ENCODE data around the gene ERP27.
A peak's percentile ranks its signal among the peaks of the same experiment; 100 is the strongest.

Gene ERP27

GRCh38 chr12:14935031-14935430 is 3.3 kb downstream of the ERP27 start:
- Histone ChIP-seq H3K27me3 (replicated peaks; ENCODE audit: control insufficient read depth, insufficient read depth, low read length) (no peaks in the 10 kb centered on the region), H3K9ac (ENCODE audit: low read length) (no peak overlapping the region), H3K4me1 (ENCODE audit: control insufficient read depth, insufficient read depth, low read length) (peaks cover 23% of the 10 kb centered on the region), H3K9me3 (ENCODE audit: control insufficient read depth, low read length) (no peaks in the 10 kb centered on the region), H3K36me3 (ENCODE audit: control insufficient read depth, insufficient read depth, low read length, severe bottlenecking) (no peaks in the 10 kb centered on the region), H3K4me3 (ENCODE audit: low read length) (no peak overlapping the region)
- DNase-seq (ENCODE audit: low read depth): no peak

DNA sequence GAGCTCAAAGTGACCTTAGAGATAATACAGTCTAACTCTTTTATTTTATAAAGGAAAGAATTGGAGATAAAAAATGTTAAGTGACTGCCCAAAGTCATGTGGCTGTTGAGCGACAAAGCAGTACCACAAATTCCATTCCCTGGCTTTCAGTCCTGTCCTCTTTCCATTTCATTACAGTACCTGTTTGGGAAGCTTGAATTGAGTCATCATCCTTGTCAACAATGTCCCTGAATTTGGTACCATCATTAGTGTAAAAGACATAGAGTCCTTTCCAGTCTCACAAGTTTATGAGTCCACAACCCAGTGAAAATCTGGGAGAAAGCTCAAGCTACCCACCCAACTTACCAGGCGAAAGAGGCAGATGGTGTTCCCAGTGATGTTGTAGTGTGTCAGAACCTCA is 3.8 kb downstream of the ERP27 start:
- H3K4me3 ChIP-seq (ENCODE audit: low read length): no peak overlapping the region
- no peaks in the 10 kb centered on the region for H3K36me3 ChIP-seq (ENCODE audit: control insufficient read depth, insufficient read depth, low read length, severe bottlenecking)
- no peaks in the 10 kb centered on the region for H3K9me3 ChIP-seq (ENCODE audit: control insufficient read depth, low read length)
- H3K9ac ChIP-seq (ENCODE audit: low read length): no peak overlapping the region
- no peaks in the 10 kb centered on the region for H3K27me3 ChIP-seq (replicated peaks; ENCODE audit: control insufficient read depth, insufficient read depth, low read length)
- no peak for DNase-seq (ENCODE audit: low read depth)
- peaks cover 27% of the 10 kb centered on the region for H3K4me1 ChIP-seq (ENCODE audit: control insufficient read depth, insufficient read depth, low read length)

GRCh38 chr12:14931791-14932560 is 6.4 kb downstream of the ERP27 start:
- no peak for DNase-seq (ENCODE audit: low read depth)
- Histone ChIP-seq H3K27me3 (replicated peaks; ENCODE audit: control insufficient read depth, insufficient read depth, low read length) (no peaks in the 10 kb centered on the region), H3K4me1 (ENCODE audit: control insufficient read depth, insufficient read depth, low read length) (peaks cover 36% of the 10 kb centered on the region), H3K36me3 (ENCODE audit: control insufficient read depth, insufficient read depth, low read length, severe bottlenecking) (no peaks in the 10 kb centered on the region), H3K9me3 (ENCODE audit: control insufficient read depth, low read length) (no peaks in the 10 kb centered on the region), H3K4me3 (ENCODE audit: low read length) (no peak overlapping the region), H3K9ac (ENCODE audit: low read length) (no peak overlapping the region)

GRCh38 chr12:14931359-14931758 is 7.0 kb downstream of the ERP27 start:
- Histone ChIP-seq H3K4me3 (ENCODE audit: low read length) (no peak overlapping the region), H3K9ac (ENCODE audit: low read length) (no peak overlapping the region), H3K9me3 (ENCODE audit: control insufficient read depth, low read length) (no peaks in the 10 kb centered on the region), H3K4me1 (ENCODE audit: control insufficient read depth, insufficient read depth, low read length) (peaks cover 36% of the 10 kb centered on the region), H3K27me3 (replicated peaks; ENCODE audit: control insufficient read depth, insufficient read depth, low read length) (no peaks in the 10 kb centered on the region), H3K36me3 (ENCODE audit: control insufficient read depth, insufficient read depth, low read length, severe bottlenecking) (no peaks in the 10 kb centered on the region)
- DNase-seq (ENCODE audit: low read depth): no peak

- Histone ChIP-seq H3K36me3 (ENCODE audit: control insufficient read depth, insufficient read depth, low read length, severe bottlenecking) (no peaks in the 10 kb centered on the region), H3K4me1 (ENCODE audit: control insufficient read depth, insufficient read depth, low read length) (peaks cover 36% of the 10 kb centered on the region), H3K4me3 (ENCODE audit: low read length) (no peak overlapping the region), H3K9ac (ENCODE audit: low read length) (peak overlapping the region; percentile 41), H3K9me3 (ENCODE audit: control insufficient read depth, low read length) (no peaks in the 10 kb centered on the region), H3K27me3 (replicated peaks; ENCODE audit: control insufficient read depth, insufficient read depth, low read length) (no peaks in the 10 kb centered on the region)
- DNase-seq (ENCODE audit: low read depth): peak; percentile 7
Measured at GRCh38 chr12:14930299-14930698, 8.0 kb downstream of the ERP27 start.

DNA sequence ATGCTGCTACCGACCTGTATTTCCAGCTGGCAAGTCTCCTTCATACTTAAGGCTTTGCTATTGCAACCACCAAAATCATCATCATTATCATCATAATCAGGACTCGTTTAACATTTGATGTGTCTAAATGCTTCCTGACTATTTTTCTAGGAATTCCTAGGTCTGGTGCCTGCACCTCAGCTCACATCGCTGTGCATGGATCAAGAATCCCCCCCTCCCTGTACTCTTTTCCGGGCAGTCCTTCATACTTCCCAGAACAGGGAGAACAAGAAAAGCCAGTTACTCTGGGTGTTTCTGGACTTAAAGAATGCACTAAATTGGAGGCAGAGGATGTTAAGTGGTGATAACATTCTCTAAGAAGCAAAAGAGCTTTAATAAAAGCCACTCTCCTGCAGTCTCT is 9.4 kb downstream of the ERP27 start:
- Histone ChIP-seq H3K36me3 (ENCODE audit: control insufficient read depth, insufficient read depth, low read length, severe bottlenecking) (no peaks in the 10 kb centered on the region), H3K9ac (ENCODE audit: low read length) (peak overlapping the region; percentile 62), H3K4me1 (ENCODE audit: control insufficient read depth, insufficient read depth, low read length) (peaks cover 36% of the 10 kb centered on the region), H3K4me3 (ENCODE audit: low read length) (peak overlapping the region; percentile 56), H3K9me3 (ENCODE audit: control insufficient read depth, low read length) (no peaks in the 10 kb centered on the region), H3K27me3 (replicated peaks; ENCODE audit: control insufficient read depth, insufficient read depth, low read length) (no peaks in the 10 kb centered on the region)
- DNase-seq (ENCODE audit: low read depth): peak; percentile 32

DNA sequence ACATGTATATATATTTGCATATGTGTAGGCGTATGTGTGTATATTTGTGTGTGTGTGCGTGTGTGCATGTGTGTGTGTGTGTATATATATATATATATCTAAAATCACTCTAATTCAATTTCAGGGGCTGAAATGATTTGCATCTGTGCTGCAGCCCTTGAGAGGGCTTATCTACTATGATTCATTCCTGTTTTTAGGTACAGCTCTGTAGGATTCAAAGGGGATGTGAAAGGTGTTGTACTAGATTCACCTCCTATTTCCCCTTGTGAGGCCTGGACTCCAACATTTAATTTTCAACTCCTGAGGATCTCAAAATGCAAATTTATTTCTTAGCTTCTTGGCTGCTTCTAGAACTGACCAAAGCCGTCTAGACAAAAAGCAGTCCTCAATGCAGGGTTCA is 11.1 kb downstream of the ERP27 start:
- no peak for DNase-seq (ENCODE audit: low read depth)
- no peak overlapping the region for H3K4me3 ChIP-seq (ENCODE audit: low read length)
- H3K9ac ChIP-seq (ENCODE audit: low read length): no peak overlapping the region
- no peaks in the 10 kb centered on the region for H3K27me3 ChIP-seq (replicated peaks; ENCODE audit: control insufficient read depth, insufficient read depth, low read length)
- H3K36me3 ChIP-seq (ENCODE audit: control insufficient read depth, insufficient read depth, low read length, severe bottlenecking): no peaks in the 10 kb centered on the region
- H3K4me1 ChIP-seq (ENCODE audit: control insufficient read depth, insufficient read depth, low read length): peaks cover 35% of the 10 kb centered on the region
- H3K9me3 ChIP-seq (ENCODE audit: control insufficient read depth, low read length): no peaks in the 10 kb centered on the region

- Histone ChIP-seq H3K4me3 (ENCODE audit: low read length) (no peak overlapping the region), H3K27me3 (replicated peaks; ENCODE audit: control insufficient read depth, insufficient read depth, low read length) (no peaks in the 10 kb centered on the region), H3K4me1 (ENCODE audit: control insufficient read depth, insufficient read depth, low read length) (peaks cover 10% of the 10 kb centered on the region), H3K36me3 (ENCODE audit: control insufficient read depth, insufficient read depth, low read length, severe bottlenecking) (no peaks in the 10 kb centered on the region), H3K9ac (ENCODE audit: low read length) (no peak overlapping the region), H3K9me3 (ENCODE audit: control insufficient read depth, low read length) (no peaks in the 10 kb centered on the region)
- no peak for DNase-seq (ENCODE audit: low read depth)
Measured at GRCh38 chr12:14924541-14924940, 13.8 kb downstream of the ERP27 start.

DNA sequence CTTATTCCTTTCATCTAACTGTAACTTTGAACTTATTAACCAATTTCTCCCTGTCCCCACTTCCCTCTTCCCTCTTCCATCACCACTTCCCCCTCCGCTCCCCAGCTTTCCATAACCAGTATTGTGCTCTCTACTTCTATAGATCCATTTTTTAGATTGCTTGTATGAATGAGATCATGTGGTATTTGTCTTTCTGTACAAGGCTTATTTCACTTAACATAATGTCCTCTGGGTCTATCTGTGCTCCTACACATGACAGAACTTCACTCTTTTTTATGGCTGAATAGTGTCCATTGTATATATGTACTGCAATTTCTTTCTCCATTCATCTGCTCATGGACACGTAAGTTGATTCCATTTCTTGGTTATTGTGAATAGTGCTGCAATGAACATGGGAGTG is 14.4 kb downstream of the ERP27 start:
- Histone ChIP-seq H3K36me3 (ENCODE audit: control insufficient read depth, insufficient read depth, low read length, severe bottlenecking) (no peaks in the 10 kb centered on the region), H3K4me1 (ENCODE audit: control insufficient read depth, insufficient read depth, low read length) (peaks cover 4% of the 10 kb centered on the region), H3K9me3 (ENCODE audit: control insufficient read depth, low read length) (no peaks in the 10 kb centered on the region), H3K9ac (ENCODE audit: low read length) (no peak overlapping the region), H3K27me3 (replicated peaks; ENCODE audit: control insufficient read depth, insufficient read depth, low read length) (no peaks in the 10 kb centered on the region), H3K4me3 (ENCODE audit: low read length) (no peak overlapping the region)
- DNase-seq (ENCODE audit: low read depth): no peak

DNA sequence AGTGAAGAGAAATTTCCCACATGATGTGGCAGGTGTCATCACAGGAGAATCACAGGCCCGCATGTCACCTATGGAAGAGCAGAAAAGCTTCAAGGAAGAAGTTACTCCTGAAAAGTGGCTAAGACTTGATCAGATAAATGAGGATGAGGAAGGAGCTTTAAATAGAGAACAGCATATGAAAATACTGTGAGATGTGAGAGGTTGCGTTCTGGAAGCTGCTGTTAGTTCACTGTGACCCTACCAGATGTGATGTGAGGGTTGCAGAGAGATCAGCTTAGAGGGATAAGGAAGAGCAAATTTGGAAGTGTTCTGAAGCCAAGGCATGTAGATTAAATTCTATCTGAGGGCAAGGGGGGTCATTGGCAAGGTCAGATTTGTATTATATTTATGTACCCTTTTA is 17.1 kb downstream of the ERP27 start:
- Histone ChIP-seq H3K4me1 (ENCODE audit: control insufficient read depth, insufficient read depth, low read length) (no peaks in the 10 kb centered on the region), H3K27me3 (replicated peaks; ENCODE audit: control insufficient read depth, insufficient read depth, low read length) (no peaks in the 10 kb centered on the region), H3K9me3 (ENCODE audit: control insufficient read depth, low read length) (no peaks in the 10 kb centered on the region), H3K36me3 (ENCODE audit: control insufficient read depth, insufficient read depth, low read length, severe bottlenecking) (no peaks in the 10 kb centered on the region), H3K4me3 (ENCODE audit: low read length) (no peak overlapping the region), H3K9ac (ENCODE audit: low read length) (no peak overlapping the region)
- no peak for DNase-seq (ENCODE audit: low read depth)

DNA sequence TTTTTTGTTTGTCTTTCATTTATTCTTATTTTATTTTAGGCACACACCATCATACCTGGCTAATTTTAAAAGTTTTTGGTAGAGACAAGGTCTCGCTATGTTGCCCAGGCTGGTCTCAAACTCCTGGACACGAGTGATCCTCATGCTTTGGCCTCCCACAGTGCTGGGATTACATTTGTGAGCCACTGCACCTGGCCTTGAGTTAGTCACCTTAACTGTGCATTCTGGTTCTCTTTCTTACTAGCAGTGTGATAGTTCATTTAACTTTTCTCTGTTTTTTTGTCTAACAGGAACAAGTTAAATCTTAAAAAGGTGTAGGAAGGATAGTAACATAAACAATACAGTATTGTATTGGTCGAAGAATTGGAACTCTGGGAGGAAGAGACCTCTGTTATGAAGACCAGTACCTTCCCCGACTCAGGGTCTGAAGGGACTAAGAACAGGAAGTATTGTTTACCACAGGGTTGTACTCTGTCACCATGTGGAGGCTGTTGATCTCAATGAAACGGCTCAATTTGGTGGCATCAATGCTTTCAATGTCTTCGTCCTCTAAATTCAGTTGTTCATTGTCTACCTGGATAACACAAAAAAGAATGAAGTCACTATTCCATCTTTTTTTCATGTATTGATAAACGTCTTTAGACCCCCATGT is 17.7 kb downstream of the ERP27 start:
- Histone ChIP-seq H3K4me3 (ENCODE audit: low read length) (no peak overlapping the region), H3K4me1 (ENCODE audit: control insufficient read depth, insufficient read depth, low read length) (no peaks in the 10 kb centered on the region), H3K36me3 (ENCODE audit: control insufficient read depth, insufficient read depth, low read length, severe bottlenecking) (no peaks in the 10 kb centered on the region), H3K27me3 (replicated peaks; ENCODE audit: control insufficient read depth, insufficient read depth, low read length) (no peaks in the 10 kb centered on the region), H3K9ac (ENCODE audit: low read length) (no peak overlapping the region), H3K9me3 (ENCODE audit: control insufficient read depth, low read length) (no peaks in the 10 kb centered on the region)
- DNase-seq (ENCODE audit: low read depth): no peak

Measured in adipocyte (in vitro differentiated cells).